T-helper 9 cell (primary cell): ENCODE results near the gene ITPR3.
A peak's percentile ranks its signal among the peaks of the same experiment; 100 is the strongest.

Source experiments
- DNase-seq: peaks from one replicate; pipeline ENCODE4 v3.0.0-alpha.2; 2020
- total RNA-seq, 2 donors: gene quantifications; one replicate each; lab custom pipeline; 2026; lab: John Stamatoyannopoulos, UW

The ITPR3 gene
- 269 to 275 reads per million in 2 donors for total RNA-seq

DNA sequence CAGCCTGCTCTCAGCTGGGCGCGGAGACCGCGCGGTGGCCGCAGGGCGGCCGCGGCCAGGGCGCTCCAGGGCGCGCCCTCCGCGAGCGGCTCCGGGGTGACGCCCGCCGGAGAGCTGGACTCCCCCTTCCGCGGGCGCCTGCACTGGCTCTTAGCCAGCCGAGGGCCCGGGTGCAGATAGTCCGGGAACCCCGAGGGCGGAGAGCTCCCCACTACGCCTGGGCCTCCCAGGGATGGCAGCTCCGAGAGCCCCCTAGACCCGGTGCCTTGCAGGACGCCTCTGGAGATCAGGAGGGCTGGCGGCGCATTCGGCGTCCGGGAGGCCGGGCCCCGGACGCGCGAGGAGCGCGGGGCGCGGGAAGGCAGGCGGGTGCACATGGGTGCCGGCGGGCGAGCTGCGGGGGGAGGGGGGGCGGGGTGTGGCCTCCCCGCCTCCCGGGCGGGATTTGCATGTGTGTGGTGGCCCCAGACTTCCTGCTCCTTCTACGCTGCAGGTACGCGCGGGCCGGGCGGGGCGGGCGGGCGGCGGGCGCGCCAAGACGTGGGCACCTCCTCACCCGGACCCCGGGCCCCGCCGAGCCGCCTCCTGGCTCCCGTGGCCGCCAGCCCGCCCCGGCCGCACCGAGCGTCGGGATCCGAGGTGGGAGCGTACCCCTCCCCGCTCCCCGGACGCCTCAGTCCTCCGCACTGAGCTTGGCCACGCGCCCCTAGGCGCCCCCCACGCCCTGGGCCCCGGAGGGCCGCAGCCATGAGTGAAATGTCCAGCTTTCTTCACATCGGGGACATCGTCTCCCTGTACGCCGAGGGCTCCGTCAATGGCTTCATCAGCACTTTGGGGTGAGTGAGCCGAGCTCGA lies at the start of gene ITPR3:
Gene ITPR3 (plus strand): TSS at position 467 of the 855 bp plus-strand sequence. CDS start 281 bp downstream, at position 748.
- peak; percentile 69 for DNase-seq

DNA sequence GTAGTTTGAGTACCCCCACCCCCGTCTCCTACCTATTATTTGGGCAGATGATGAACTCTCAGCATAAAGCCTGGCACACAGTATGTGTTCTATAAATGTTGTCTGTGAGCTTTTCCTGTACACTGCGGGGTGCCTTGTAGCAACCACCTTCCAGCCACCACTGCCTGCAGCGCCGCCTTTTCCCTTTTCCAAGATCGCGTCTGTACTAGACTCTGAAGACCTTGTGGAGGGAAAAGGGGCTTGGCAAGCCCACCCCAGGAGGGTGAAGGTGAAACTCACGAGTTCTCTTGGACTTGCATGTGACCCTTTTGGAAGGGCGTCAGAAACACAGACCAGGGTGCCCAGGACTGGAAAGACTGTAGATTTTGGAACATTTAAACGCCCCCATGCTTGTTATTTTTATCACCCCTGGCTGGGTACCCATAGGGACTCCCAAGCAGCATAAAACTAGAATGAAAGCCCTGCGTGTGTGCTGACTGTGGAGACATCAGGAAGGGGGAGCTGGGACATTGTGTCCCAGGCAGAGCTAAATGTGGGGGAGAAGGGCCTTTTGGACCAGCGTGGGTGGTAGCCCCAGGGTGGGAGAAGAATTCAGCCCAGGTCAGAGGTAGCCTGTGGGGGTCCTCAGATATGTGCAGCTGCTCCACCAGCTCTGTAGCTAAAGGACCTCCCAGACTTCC lies 49.3 kb upstream of the ITPR3 start:
- DNase-seq = no peak

DNA sequence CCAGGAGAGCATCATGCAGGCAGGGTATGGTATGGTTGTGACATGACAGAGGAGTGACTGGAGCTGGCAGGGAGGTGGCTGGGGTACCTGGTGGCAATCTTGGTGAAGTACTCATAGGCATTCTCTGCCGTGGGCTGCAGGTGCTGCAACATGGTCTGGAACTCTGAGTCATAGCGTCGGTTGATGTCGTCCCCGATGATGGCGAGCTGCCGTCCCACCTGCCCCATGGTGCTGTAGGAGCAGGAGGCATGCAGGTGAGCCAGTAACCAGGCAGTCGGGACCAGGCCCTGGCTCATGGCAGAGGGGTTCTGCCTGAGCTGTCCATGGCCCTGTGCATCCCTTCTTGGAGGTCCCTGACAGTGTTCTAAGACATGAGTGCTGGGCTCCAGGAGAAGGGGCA lies 45.9 kb upstream of the ITPR3 start:
- DNase-seq = no peak

DNA sequence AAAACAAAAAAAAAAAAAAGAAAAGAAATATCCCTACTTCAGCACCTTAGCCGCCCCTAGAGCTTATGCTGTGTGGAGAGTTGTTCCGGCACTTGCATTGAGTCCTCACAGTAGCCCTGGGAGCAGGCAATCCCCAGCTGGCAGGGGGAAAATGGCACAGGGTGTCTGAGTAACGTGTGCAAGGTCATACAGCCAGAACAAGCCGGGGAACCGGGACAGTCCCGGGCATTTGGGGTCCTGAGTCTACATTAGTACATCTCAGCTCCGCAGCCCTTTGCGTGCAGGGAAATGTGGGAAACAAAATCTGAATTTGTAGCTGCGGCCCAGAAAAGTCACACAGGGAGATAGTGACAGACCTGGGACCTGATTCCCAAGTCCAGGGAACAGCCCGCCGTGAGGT lies 44.5 kb upstream of the ITPR3 start:
- no peak for DNase-seq

DNA sequence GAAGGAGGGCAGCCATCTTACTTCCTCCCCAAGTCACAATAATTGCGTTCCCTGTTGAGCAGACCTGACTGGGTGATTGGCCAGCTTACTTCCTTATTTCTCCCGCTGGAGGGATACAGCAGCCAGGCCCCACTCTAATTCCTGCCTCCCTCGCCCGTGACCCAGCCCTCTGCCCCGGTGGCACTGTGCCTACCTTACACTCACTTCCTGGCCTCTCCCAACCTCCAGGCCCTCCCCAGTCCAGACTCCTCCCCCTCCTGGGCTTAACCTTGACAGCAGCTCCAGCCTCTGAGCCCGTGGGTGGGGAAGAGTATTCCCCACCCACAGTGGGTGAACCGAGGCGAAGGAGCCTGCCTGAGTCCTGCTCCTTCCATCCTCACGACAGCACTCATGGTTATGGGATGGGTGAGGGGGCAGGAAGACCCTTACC lies 44.0 kb upstream of the ITPR3 start:
- DNase-seq = no peak

DNA sequence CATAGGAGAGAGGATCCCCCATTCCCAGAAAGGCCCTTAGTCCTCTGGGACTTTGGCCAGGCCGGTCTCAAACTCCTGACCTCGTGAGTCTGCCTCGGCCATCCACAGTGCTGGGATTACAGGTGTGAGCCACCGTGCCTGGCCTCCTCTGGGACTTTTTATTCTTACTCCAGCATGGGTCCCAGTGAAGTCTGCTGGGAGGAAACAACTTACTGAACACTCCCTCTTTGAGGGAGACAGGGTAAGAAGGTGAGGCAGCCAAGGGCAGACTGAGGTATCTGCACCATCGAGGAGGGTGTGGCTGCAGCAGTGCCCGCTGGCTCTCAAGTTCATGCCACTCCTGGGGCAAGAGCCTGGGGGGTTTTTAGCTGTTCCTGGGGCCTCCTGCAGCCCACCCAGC lies 43.4 kb upstream of the ITPR3 start:
- DNase-seq = no peak

DNA sequence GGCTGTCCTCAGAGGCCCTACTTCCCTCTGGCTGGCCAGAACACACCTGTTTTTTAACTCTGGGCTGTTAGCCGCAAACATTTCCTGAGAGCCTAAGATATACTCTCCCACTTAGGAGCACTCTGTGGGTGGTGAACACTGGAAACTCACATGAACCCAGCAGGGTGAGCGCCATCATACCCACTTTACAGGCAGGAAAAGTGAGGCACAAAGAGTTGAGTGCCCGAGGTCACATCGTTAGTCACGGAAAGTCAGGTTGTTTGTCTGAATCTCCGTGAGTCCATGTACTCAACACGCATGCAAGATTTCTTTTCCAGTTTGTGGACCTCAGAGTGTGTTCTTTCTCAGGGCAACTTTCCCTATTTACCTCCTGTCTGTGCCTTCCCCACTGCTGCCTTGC lies 43.0 kb upstream of the ITPR3 start:
- DNase-seq = no peak

DNA sequence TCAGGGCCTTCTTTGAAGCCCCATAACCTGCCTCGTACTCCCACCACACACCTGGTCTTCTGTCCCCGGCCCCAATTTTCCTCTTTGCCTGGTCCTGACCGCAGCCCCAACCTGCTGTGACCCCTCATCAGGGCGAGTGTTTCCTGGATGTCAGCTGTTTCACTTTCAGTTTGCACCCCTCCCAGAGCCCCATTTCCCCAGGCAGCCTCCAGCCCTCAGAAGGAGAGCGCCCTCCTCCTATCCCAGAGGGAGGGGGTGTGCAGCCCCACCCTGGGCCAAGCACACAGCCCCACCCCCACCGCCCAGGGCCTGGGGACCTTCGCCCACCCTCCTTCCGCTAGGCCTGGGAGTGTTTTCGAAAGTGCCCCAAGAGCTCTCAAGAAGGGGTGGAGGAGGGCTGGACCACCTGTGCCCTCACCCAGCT lies 42.5 kb upstream of the ITPR3 start:
- peak; percentile 26 for DNase-seq

DNA sequence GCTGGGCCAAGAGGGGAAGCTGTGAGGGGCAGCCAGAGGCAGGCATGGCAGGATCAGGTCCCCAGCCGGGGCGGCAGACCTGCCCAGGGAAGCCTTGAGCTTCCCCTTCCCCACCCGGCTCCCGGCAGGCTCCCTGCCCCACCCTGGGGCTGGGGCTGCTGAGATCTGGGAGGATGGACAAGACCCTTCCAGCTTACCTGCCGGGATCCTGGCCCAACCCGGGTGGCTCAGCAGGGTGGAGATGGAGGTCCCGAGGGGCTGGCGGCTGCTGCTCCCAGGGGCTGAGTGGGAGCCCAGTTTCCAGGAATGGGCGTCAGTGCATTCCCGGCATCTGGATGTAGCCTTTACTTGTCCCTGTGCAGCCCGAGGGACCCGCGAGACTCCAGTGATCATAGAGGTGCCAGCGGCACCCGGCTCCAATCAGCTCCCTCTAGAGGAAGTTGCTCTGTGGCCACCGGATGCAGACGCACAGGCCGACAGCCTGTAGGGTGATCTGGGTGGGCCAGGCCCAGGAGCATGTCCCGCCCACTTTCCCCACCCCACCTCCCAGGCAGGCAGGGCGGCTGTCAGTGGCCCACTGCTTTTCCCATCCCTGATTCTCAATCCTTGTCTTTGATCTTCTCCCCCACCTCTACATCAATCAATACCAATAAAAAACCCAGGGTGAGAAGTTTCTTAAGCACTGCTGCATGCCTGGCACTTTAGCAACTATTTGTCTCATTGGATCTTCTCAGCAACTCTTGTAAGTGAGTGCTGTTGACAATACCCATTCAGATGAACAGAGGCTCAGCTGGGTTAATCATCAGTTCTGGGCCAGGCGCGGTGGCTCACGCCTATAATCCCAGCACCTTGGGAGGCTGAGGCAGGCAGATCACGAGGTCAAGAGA lies 41.1 kb upstream of the ITPR3 start, which contains the start of gene BAK1:
Gene BAK1 (minus strand): TSS at position 449 of the 887 bp plus-strand sequence. CDS start 2,672 bp downstream, outside the sequence.
- DNase-seq = peak; percentile 71

DNA sequence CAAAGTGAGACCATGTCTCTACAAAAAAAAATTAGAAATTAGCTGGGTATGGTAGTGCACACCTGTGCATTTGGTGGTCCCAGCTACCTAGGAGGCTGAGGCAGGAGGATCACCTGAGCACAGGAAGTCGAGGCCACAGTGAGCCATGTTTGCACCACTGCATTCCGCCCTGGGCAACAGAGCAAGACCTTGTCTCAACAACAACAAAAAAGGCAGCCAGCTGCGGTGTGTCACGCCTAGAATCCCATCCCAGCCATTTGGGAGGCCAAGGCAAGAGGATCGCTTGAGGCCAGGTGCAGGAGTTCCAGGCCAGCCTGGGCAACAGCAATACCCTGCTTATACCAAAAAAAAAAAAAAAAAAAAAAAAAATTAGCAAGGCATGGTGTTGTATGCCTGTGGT lies 39.9 kb upstream of the ITPR3 start:
- no peak for DNase-seq

DNA sequence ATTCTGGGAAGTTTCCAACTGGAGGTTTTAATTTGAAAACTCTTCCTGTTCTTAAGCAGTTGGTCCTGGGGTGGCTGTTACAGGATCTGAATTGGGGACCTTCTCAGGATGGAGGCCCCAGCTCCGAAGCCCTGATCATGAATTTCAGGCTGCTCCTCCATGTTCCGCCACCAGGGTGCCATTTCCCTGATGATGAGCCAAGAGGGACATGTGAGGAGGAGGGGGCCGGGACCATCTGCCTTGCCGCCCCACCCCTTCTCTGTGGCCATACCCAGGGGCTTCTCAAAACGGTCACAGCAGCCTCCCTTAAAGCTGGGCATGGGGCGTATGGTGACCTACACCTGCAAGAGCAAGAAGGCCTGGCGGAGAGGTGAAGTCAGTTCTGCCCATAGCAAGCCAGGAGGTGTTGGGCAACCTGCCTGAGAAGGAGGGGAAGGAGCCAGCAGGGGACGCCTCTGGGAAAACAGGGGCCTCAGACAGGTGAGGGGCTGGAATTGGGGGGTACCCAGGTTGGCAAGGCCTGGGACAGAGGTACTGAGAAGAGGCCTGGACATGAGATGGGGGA lies 37.4 kb upstream of the ITPR3 start:
- no peak for DNase-seq

DNA sequence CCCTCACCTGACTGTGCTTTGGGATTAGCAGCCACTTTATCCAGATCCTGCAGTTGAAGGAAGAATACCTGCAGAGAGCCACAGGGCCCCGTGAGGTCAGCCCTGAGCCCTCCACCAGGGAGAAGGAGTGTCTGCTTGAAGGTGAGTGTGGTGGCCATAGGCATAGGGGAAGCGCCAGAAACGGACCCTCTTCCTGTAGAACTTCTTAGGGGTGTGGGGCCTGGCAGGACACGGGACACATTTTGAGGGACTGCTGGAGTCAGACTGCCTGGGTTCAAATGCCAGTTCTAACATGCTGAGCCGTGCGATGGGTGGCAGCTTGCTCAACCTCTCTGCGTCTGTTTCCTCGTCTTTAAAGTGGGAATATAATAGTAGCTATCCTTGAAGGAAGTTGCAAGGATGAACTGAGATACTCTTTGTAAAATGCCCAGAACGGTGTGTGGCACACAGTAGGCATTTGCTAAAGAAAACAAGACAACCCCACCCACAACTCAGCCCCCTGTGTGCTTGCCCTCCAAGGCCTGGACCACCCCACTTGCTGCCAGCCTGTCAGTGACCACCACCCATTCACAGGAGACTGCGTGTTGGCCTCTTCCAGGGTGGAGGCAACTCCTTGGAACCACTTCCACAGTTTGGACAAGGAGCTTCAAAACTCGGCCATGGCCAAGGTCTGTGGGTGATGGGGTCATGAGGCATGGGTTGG lies 36.3 kb upstream of the ITPR3 start:
- no peak for DNase-seq

DNA sequence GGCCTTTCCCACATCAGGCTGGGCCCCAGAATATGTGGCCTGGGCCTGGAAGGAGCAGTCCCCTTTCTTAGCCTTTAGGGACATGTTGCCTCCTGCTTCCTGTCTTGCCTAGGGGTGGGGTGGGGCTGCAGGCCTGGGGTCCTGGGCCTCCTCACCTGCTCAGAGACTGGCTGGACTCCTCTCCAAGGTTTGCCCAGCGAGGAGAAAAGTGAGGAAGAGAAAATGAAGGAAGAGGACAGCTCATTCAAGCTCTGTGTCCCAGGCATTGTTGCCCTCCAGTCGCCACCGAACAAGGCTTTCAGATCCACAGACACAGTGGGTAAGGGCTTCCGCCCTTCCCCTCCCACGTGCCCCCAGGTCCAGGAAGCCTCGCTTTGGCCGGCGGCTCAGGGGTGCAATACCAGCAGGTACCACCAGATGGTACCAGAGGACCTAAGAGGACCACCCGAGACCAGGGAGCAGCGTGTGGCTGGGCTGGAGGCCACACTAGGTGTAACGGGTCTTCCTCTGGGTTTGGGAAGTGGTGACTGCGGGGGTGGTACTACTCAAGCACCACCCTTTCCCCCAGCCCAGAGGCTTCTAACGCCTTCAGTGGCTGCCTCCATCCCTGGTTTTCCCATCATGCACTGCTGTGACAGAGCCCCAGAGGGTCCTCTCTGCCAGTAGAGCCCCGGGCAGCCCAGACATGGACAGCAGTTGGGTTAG lies 35.6 kb upstream of the ITPR3 start:
- DNase-seq = peak; percentile 92

DNA sequence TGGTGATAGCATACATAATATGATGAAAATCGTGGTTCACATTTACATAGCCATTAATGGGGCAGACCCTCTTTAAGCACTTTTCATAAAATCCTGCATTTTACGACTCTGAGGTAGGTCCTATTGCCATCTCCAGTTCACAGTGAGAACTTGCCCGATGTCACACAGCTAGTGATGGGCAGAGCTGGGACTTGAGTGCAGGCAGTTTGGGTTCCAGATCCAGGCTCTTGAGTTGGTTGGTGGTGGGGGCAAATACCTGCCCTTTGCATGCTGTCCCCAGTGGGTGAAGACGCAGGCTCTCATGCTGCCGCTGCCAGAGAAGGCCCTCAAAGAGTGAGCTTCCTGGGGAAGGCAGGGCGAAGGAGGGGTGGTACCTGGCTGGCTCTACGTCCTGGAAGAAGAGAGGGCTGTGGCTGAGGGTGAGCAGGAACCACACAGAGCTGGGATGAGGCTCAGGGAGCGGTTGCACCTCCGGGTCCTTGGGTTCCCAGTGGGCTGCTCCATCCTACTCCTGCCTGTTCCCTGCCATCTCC lies 34.9 kb upstream of the ITPR3 start:
- no peak for DNase-seq

DNA sequence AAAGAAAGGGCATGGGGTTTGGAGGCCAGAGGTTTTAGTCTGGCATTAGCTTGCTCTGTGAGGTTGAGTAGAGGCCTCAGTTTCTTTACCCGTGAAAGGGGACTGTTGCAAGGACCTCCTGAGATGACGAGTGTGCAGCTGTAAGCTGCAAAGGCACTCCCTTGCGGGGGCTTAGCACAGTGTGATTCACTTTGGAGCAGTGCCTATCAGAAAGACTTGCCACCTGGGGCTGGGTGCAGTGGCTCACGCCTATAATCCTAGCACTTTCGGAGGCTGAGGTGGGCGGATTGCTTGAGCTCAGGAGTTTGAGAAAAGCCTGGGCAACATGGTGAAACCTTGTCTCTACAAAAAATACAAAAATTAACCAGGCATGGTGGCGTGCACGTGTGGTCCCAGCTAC lies 33.6 kb upstream of the ITPR3 start:
- DNase-seq = no peak

DNA sequence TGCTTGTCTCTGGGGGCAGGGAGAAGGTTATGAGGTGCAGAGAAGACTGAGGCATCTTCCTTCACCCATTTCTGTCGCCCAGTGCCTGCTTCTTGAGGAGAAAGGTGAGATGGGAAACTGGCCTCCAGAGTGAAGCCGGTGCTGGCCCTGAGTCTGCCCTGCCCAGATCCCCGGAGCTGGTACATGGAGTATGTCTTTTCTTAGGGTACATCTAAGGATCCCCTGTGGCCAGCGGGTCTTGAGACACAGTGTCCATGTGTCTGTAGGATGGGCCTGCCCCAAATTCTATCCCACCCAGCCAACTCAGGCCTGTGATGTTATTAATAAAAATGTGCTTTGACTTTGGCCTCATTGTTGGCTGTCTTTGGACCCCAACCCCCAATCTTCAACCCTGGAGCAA lies 32.2 kb upstream of the ITPR3 start:
- no peak for DNase-seq

DNA sequence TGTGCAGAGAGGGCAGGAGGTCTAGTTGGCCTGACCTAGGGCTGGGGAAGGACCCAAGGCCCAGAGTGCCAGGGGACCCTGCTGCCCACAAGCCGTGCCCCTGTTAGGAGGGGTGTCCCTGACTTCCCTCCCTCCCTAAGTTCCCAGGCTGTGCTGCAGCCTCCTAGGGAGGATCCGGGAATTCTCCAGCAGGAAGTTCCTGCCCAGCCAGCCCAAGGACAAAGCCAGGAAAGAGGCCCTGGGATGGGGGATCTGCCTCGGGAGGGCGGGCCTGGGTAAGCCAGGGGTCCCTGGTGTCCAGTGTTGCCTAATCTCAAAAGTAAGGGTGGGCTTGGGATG lies 31.8 kb upstream of the ITPR3 start:
- no peak for DNase-seq

DNA sequence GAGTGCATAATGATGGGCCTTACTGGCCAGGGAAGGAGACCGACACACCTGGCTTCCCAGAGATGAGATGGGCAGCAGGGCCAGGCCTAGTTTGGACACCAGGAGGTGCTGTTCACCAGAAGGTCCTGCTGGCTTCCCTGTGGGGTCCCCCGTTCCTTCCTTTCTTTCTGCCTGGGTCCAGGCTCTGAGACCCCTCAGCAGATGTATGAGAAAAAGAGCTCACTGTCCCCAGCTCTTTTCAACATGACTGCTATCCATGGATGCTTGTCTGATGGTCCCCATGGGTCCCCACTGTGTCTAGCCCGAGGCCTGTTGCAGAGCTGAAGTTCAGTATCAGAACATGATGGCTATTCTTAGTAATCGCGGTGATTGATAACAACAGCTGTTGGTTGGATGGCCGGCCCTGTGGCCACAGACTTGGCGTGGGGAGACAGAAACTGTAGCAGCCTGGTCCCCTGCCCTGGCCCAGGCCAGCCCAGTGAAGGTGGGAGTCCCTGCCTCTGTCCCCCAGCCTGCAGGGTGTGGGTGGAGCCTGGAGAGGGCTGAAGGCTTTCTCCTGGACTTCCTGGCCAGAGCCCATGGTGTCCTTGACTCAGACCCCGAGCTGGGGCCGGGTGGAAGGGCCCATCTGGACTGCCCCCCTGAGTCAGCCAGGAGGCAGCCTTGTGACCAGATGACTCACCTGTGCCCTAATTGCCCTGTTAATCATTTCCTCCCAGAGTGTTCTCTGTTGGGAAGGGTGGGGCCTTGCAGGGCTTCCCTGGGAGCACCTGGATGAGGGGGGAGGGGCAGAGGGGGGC lies 31.2 kb upstream of the ITPR3 start:
- DNase-seq = no peak

DNA sequence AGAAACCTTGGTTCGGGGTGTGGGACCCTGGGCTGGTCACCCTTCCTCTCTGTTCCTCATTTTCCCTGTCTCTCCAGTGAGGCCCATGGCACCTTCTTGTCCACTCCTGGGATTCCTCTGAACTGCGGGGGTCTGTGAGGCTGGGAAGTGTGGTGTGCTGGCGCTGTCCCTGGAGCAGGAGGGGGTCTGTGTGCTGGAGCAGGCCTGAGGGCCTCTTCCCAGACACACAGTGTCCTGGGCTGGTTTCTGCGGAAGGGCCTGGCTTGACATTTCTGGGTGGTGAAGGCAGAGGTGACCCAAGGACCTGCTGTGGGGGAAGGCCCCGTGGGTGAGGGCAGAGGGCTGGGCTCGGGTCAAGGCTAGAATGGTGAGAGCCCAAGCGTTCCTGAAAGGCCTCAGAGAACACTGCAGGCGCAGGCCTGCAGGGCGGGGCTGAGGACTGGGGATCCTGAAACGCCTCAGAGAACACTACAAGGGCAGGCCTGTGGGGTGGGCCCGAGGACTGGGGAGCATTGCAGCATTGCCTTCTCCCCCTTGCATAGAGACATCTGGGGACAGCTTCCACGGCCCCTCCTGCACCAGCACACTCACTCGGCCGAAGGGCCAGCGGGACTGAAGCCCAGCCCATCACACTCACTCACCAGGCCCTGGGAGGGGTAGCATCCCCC lies 30.5 kb upstream of the ITPR3 start:
- DNase-seq = no peak
